Natural killer cell (primary cell): Measurements from ENCODE around the gene FAM241B. TPM values are rescaled to one million over a fixed set of nuclear protein-coding genes. Genes with fewer than 3 reads are reported as not detected.

ENCODE experiments used
- ATAC-seq, 3 donors: fragments of 150-1000 bp in 2 of 3; fragments of 200-7000 bp in 1 of 3; cut with Tn5 transposase; 1 replicate in 1 of 3; 2 replicates in 2 of 3; pipeline ENCODE4 v1.10.0; 2021; ENCODE audit warnings: mild to moderate bottlenecking in 2 of 3, moderate library complexity in 2 of 3
- DNase-seq, 2 donors: peaks; one replicate each; pipeline versions ENCODE4 v3.0.0 to v3.0.0-alpha.2; 2013 to 2021; ENCODE audit warnings: mixed read lengths in 1 of 2
- H3K27ac ChIP-seq: one replicate; pipeline ENCODE4 v1.5.1; 2013; ENCODE audit warnings: mild to moderate bottlenecking, low read length
- H3K27me3 ChIP-seq: one replicate; pipeline ENCODE4 v1.6.1; 2013; ENCODE audit warnings: low read length; ENCODE audit not compliant: control insufficient read depth, insufficient read depth
- H3K36me3 ChIP-seq: one replicate; pipeline ENCODE4 v1.6.1; 2013; ENCODE audit warnings: low read length; ENCODE audit not compliant: control insufficient read depth, insufficient read depth
- H3K4me1 ChIP-seq: one replicate; pipeline ENCODE4 v1.6.1; 2013; ENCODE audit warnings: low read length; ENCODE audit not compliant: control insufficient read depth, insufficient read depth
- H3K4me3 ChIP-seq: one replicate; pipeline ENCODE4 v1.5.1; 2013; ENCODE audit warnings: low read length
- H3K9me3 ChIP-seq: one replicate; pipeline ENCODE4 v1.6.1; 2013; ENCODE audit warnings: low read length; ENCODE audit not compliant: control insufficient read depth, insufficient read depth
- H3K27ac Mint-ChIP-seq, 2 donors: one replicate each; pipeline ENCODE4 v1.8.0; 2022; ENCODE audit warnings: mild to moderate bottlenecking in 2 of 2, mixed read lengths in 2 of 2, moderate library complexity in 1 of 2
- H3K27me3 Mint-ChIP-seq, 2 donors: one replicate each; pipeline ENCODE4 v1.8.0; 2022; ENCODE audit warnings: low read depth in 2 of 2, mixed read lengths in 2 of 2
- H3K36me3 Mint-ChIP-seq: one replicate; pipeline ENCODE4 v1.8.0; 2022; ENCODE audit warnings: mixed read lengths
- H3K4me1 Mint-ChIP-seq, 2 donors: one replicate each; pipeline ENCODE4 v1.8.0; 2022; ENCODE audit warnings: mixed read lengths in 2 of 2
- H3K4me3 Mint-ChIP-seq: one replicate; pipeline ENCODE4 v1.8.0; 2022; ENCODE audit warnings: mild to moderate bottlenecking, moderate library complexity, mixed read lengths
- H3K9me3 Mint-ChIP-seq, 2 donors: one replicate each; pipeline ENCODE4 v1.8.0; 2022; ENCODE audit warnings: mixed read lengths in 2 of 2
- CTCF ChIP-seq: fragments of 200-600 bp; IDR thresholded peaks from one replicate; pipeline ENCODE4 v1.8.0; 2022; ENCODE audit warnings: antibody characterized with exemption
- WGBS: methylation state at CpG from one replicate; pipeline ENCODE4 v1.1.7; 2013; ENCODE audit warnings: missing lambda C conversion rate; ENCODE audit not compliant: insufficient coverage; 5-methylcytosine and 5-hydroxymethylcytosine counted together
- intact Hi-C: fragments of 100-400 bp; cut with micrococcal nuclease; formaldehyde crosslinking; loops from one replicate; pipeline ENCODE4 v1.14.2; 2022
- total RNA-seq, 4 donors: library from RNA; stranded (reverse); fragments of 120-200 nt in 1 of 4; gene quantifications; one replicate each; pipeline versions ENCODE4 v1.2.3 to v1.2.4, GENCODE V29; 2013 to 2022

Gene FAM241B
- total RNA-seq, 3 donors from 2014 or later (not counting 1 experiment from before 2014, with no cell fraction given): 1.1 to 1.3 TPM; not detected in 1

- peaks cover 20% of the 10 kb centered on the region for H3K4me1 ChIP-seq
- DNase-seq (no peak), ATAC-seq (no peak)
- no peak for TF ChIP-seq CTCF
- intact Hi-C loops: no loop called here
- Mint-ChIP-seq H3K27ac (no peak overlapping the region), H3K36me3 (no peaks in the 10 kb centered on the region), H3K27me3 (peaks cover 5 to 13% of the 10 kb centered on the region in 2 donors), H3K4me3 (no peak overlapping the region), H3K4me1 (peaks cover 11 to 13% of the 10 kb centered on the region in 2 donors), H3K9me3 (no peaks in the 10 kb centered on the region)
- no peaks in the 10 kb centered on the region for H3K9me3 ChIP-seq
- H3K27ac ChIP-seq: no peak overlapping the region
- peaks cover 2% of the 10 kb centered on the region for H3K27me3 ChIP-seq
- 87% methylated on average over 20 of the region's 20 CpGs for WGBS
- H3K4me3 ChIP-seq: no peak overlapping the region
- no peaks in the 10 kb centered on the region for H3K36me3 ChIP-seq
Observed at GRCh38 chr10:69655124-69655867, 25.2 kb downstream of the FAM241B start.

- H3K4me1 ChIP-seq: peaks cover 14% of the 10 kb centered on the region
- peaks cover 8 to 13% of the 10 kb centered on the region in 2 donors for H3K27me3 Mint-ChIP-seq
- intact Hi-C loops: no loop called here
- no peaks in the 10 kb centered on the region for H3K9me3 Mint-ChIP-seq
- DNase-seq: no peak
- H3K27ac Mint-ChIP-seq: no peak overlapping the region
- no peak overlapping the region for H3K4me3 ChIP-seq
- no peaks in the 10 kb centered on the region for H3K36me3 Mint-ChIP-seq
- no peak for ATAC-seq
- H3K36me3 ChIP-seq: no peaks in the 10 kb centered on the region
- H3K27ac ChIP-seq: no peak overlapping the region
- H3K27me3 ChIP-seq: peaks cover 2% of the 10 kb centered on the region
- 92% methylated on average over 11 of the region's 11 CpGs for WGBS
- H3K9me3 ChIP-seq: no peaks in the 10 kb centered on the region
- peaks cover 9% of the 10 kb centered on the region in 2 donors for H3K4me1 Mint-ChIP-seq
- H3K4me3 Mint-ChIP-seq: no peak overlapping the region
- no peak for TF ChIP-seq CTCF
Observed at GRCh38 chr10:69655868-69656555, 26.0 kb downstream of the FAM241B start.

GRCh38 chr10:69656742-69657269 lies 26.8 kb downstream of the FAM241B start:
- no peak for ATAC-seq
- intact Hi-C loops: no loop called here
- Histone ChIP-seq H3K4me3 (no peak overlapping the region), H3K27me3 (peaks cover 2% of the 10 kb centered on the region), H3K9me3 (no peaks in the 10 kb centered on the region), H3K27ac (no peak overlapping the region), H3K36me3 (no peaks in the 10 kb centered on the region), H3K4me1 (peaks cover 6% of the 10 kb centered on the region)
- 30% methylated on average over 5 of the region's 5 CpGs for WGBS
- TF ChIP-seq CTCF: no peak
- Mint-ChIP-seq H3K27ac (no peak overlapping the region), H3K9me3 (no peaks in the 10 kb centered on the region), H3K4me1 (peaks cover under 1 to 1% of the 10 kb centered on the region in 2 donors), H3K4me3 (no peak overlapping the region), H3K36me3 (no peaks in the 10 kb centered on the region), H3K27me3 (peaks cover 8 to 13% of the 10 kb centered on the region in 2 donors)
- no peak for DNase-seq
